Activated naive CD4-positive, alpha-beta T cell treated with Interleukin-2 at 50 U/mL for 16 hours (primary cell): ENCODE results near the gene ENAH.
"Not testable (repeated sequence)": the region's sequence is repeated elsewhere in the genome, so short reads cannot be mapped to it uniquely, and the experiment has no call there.

Experiments
- DNase-seq: peaks from one replicate; pipeline ENCODE4 v3.0.0-alpha.2; 2020

The ENAH gene

GRCh38 chr1:225522588-225523262, 130.2 kb downstream of the ENAH start:
- no peak for DNase-seq

GRCh38 chr1:225520587-225521227, 132.2 kb downstream of the ENAH start:
- no peak for DNase-seq

GRCh38 chr1:225519166-225519863, 133.6 kb downstream of the ENAH start:
- no peak for DNase-seq

GRCh38 chr1:225517697-225518096, 135.2 kb downstream of the ENAH start:
- no peak for DNase-seq

- DNase-seq = no peak
These were observed 135.7 kb downstream of the ENAH start for GRCh38 chr1:225517221-225517620.

GRCh38 chr1:225514671-225515081, 138.2 kb downstream of the ENAH start:
- DNase-seq = no peak

- not testable (repeated sequence) for DNase-seq
These were observed 139.3 kb downstream of the ENAH start for GRCh38 chr1:225513576-225513975.

GRCh38 chr1:225511828-225512381, 141.0 kb downstream of the ENAH start:
- DNase-seq = no peak

GRCh38 chr1:225510740-225511139, 142.2 kb downstream of the ENAH start:
- not testable (repeated sequence) for DNase-seq

- DNase-seq = no peak
These were observed 143.2 kb downstream of the ENAH start for GRCh38 chr1:225509770-225510169.

GRCh38 chr1:225509376-225509707, 143.6 kb downstream of the ENAH start:
- no peak for DNase-seq

- DNase-seq = no peak
These were observed 144.2 kb downstream of the ENAH start for GRCh38 chr1:225508538-225509375.

- DNase-seq = no peak
These were observed 146.2 kb downstream of the ENAH start for GRCh38 chr1:225506727-225507126.

- DNase-seq = no peak
These were observed 148.1 kb downstream of the ENAH start for GRCh38 chr1:225504776-225505175.

- DNase-seq = no peak
These were observed 152.2 kb downstream of the ENAH start for GRCh38 chr1:225500624-225501192.

- DNase-seq = no peak
These were observed 154.3 kb downstream of the ENAH start for GRCh38 chr1:225498549-225499136.

- no peak for DNase-seq
These were observed 158.0 kb downstream of the ENAH start for GRCh38 chr1:225494789-225495359.

GRCh38 chr1:225493591-225494246, 159.2 kb downstream of the ENAH start:
- DNase-seq = no peak

GRCh38 chr1:225488676-225489075, 164.2 kb downstream of the ENAH start:
- DNase-seq = no peak

GRCh38 chr1:225486856-225487255, 166.1 kb downstream of the ENAH start:
- no peak for DNase-seq

- DNase-seq = no peak
These were observed 166.9 kb downstream of the ENAH start for GRCh38 chr1:225485991-225486530.
